SU-DHL-6 (cell line): ENCODE measurements around the gene RNGTT.

ENCODE experiments used
- H2AFZ ChIP-seq: fragments of 200-600 bp; sonication (generic); 2 replicates; pipeline ENCODE4 v1.6.1; 2014; ENCODE audit warnings: low read depth, mild to moderate bottlenecking, moderate library complexity, mixed read lengths, antibody characterized with exemption, low read length; ENCODE audit not compliant: severe bottlenecking
- H3F3A ChIP-seq: fragments of 200-600 bp; shearing (Covaris generic); 2 replicates; pipeline ENCODE4 v1.6.0; 2016; ENCODE audit warnings: antibody characterized with exemption, mild to moderate bottlenecking; ENCODE audit not compliant: insufficient read depth
- H3K27ac ChIP-seq: fragments of 200-600 bp; sonication (generic); 2 replicates; pipeline ENCODE4 v1.5.1; 2016; ENCODE audit warnings: low read depth, mild to moderate bottlenecking, low read length, moderate library complexity, mixed read lengths
- H3K27me3 ChIP-seq: fragments of 200-600 bp; sonication (generic), shearing (Covaris generic); 2 replicates; pipeline ENCODE4 v1.6.0; 2014; ENCODE audit warnings: mild to moderate bottlenecking, low read length
- H3K36me3 ChIP-seq: fragments of 200-600 bp; sonication (generic); 2 replicates; pipeline ENCODE4 v1.6.1; 2014; ENCODE audit warnings: mild to moderate bottlenecking, low read length, mixed read lengths
- H3K4me2 ChIP-seq: fragments of 300-600, 200-600 bp; shearing (Covaris generic), sonication (generic); 2 replicates; pipeline ENCODE4 v1.6.0; 2014; ENCODE audit warnings: low read length, low read depth, mild to moderate bottlenecking; ENCODE audit not compliant: poor library complexity, severe bottlenecking
- H3K4me3 ChIP-seq: fragments of 200-600 bp; sonication (generic); 2 replicates; pipeline ENCODE4 v1.5.1; 2014; ENCODE audit warnings: antibody characterized with exemption, low read length, mild to moderate bottlenecking, mixed read lengths; ENCODE audit not compliant: insufficient read depth, poor library complexity, severe bottlenecking
- H3K79me2 ChIP-seq: fragments of 200-600 bp; sonication (generic); 2 replicates; pipeline ENCODE4 v1.6.1; 2014; ENCODE audit warnings: mild to moderate bottlenecking, low read length, moderate library complexity; ENCODE audit not compliant: insufficient read depth
- H3K9ac ChIP-seq: fragments of 200-600 bp; sonication (generic); 2 replicates; pipeline ENCODE4 v1.7.0; 2014; ENCODE audit warnings: mild to moderate bottlenecking, low read length
- H3K9me2 ChIP-seq: fragments of 200-600 bp; sonication (generic); replicated peaks from 2 replicates; pipeline ENCODE4 v1.6.1; 2014; ENCODE audit warnings: low read length; ENCODE audit not compliant: insufficient read depth
- H3K9me3 ChIP-seq: fragments of 200-600 bp; sonication (generic); 2 replicates; pipeline ENCODE4 v1.6.1; 2014; ENCODE audit warnings: low read length, mixed read lengths; ENCODE audit not compliant: insufficient read depth
- H4K20me1 ChIP-seq: fragments of 200-600 bp; sonication (generic); 2 replicates; pipeline ENCODE4 v1.6.1; 2014; ENCODE audit warnings: low read depth, mild to moderate bottlenecking, antibody characterized with exemption, low read length, moderate library complexity, mixed read lengths
- EZH2phosphoT487 ChIP-seq: fragments of 200-600 bp; sonication (generic), shearing (Covaris generic); conservative IDR thresholded peaks from 2 replicates; pipeline ENCODE4 v1.6.1; 2018; ENCODE audit warnings: mild to moderate bottlenecking, antibody characterized with exemption, low read length, moderate library complexity, mixed read lengths
- TF ChIP-seq, protein P1 (sequence below): fragments of 200-600 bp; sonication (generic); IDR thresholded peaks from one replicate; pipeline ENCODE4 v1.5.1; 2017; ENCODE audit warnings: antibody characterized with exemption, mild to moderate bottlenecking, low read length, moderate library complexity; ENCODE audit not compliant: insufficient read depth, poor library complexity, severe bottlenecking

RNGTT gene

DNA sequence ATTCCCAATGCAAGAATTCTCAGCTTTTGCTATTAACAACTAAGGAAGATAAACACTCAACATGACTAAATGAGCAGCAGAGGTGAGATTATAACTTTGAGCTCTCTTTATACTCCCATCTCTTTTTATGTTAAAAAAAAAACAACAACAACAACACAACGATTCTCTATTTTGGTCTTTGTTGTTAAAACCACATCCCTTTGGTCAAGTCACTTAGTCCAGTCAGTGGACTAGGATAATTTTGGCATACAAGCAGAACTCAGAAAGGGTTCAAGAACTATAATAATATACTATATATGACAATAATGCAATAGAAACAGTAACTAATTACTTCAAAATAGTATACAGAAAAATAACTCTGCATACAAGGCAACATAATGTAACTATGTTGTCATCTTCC lies 312.4 kb downstream of the RNGTT start:
- Histone ChIP-seq H3K9me3 (no peaks in the 10 kb centered on the region), H3K4me3 (peak overlapping the region; percentile 35), H3K27me3 (no peaks in the 10 kb centered on the region), H3K27ac (peak overlapping the region; percentile 85), H4K20me1 (no peaks in the 10 kb centered on the region), H3K4me2 (peak overlapping the region; percentile 62), H3K9me2 (no peaks in the 10 kb centered on the region), H2AFZ (no peak overlapping the region), H3K9ac (peak overlapping the region; percentile 42), H3F3A (peaks cover 66% of the 10 kb centered on the region), H3K36me3 (no peaks in the 10 kb centered on the region; the same call in 1 of the 2 replicates), H3K79me2 (peaks cover 91% of the 10 kb centered on the region)
- no peak for TF ChIP-seq EZH2phosphoT487
- TF ChIP-seq, protein P1, sequence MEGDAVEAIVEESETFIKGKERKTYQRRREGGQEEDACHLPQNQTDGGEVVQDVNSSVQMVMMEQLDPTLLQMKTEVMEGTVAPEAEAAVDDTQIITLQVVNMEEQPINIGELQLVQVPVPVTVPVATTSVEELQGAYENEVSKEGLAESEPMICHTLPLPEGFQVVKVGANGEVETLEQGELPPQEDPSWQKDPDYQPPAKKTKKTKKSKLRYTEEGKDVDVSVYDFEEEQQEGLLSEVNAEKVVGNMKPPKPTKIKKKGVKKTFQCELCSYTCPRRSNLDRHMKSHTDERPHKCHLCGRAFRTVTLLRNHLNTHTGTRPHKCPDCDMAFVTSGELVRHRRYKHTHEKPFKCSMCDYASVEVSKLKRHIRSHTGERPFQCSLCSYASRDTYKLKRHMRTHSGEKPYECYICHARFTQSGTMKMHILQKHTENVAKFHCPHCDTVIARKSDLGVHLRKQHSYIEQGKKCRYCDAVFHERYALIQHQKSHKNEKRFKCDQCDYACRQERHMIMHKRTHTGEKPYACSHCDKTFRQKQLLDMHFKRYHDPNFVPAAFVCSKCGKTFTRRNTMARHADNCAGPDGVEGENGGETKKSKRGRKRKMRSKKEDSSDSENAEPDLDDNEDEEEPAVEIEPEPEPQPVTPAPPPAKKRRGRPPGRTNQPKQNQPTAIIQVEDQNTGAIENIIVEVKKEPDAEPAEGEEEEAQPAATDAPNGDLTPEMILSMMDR = no peak

GRCh38 chr6:88650029-88650619 lies 313.3 kb downstream of the RNGTT start:
- peaks cover 88% of the 10 kb centered on the region for H3K79me2 ChIP-seq
- peak overlapping the region; percentile 62 for H3K4me2 ChIP-seq
- peak overlapping the region; percentile 42 for H3K9ac ChIP-seq
- no peak for TF ChIP-seq EZH2phosphoT487
- TF ChIP-seq, protein P1 = no peak
- no peak overlapping the region for H2AFZ ChIP-seq
- no peaks in the 10 kb centered on the region for H4K20me1 ChIP-seq
- H3K9me2 ChIP-seq = no peaks in the 10 kb centered on the region
- no peaks in the 10 kb centered on the region for H3K36me3 ChIP-seq
- no peaks in the 10 kb centered on the region for H3K27me3 ChIP-seq
- H3K4me3 ChIP-seq = peak overlapping the region; percentile 13
- H3F3A ChIP-seq = peaks cover 65% of the 10 kb centered on the region
- peak overlapping the region; percentile 85 for H3K27ac ChIP-seq
- no peaks in the 10 kb centered on the region for H3K9me3 ChIP-seq

- peak overlapping the region; percentile 76 for H3K4me2 ChIP-seq
- TF ChIP-seq EZH2phosphoT487 = no peak
- TF ChIP-seq, protein P1 = no peak
Observed at GRCh38 chr6:88641178-88641903, 322.1 kb downstream of the RNGTT start.

More at GRCh38 chr6:88641178-88641903, 322.1 kb downstream of the RNGTT start:
- no peaks in the 10 kb centered on the region for H3K36me3 ChIP-seq
- no peaks in the 10 kb centered on the region for H3K9me2 ChIP-seq
- no peaks in the 10 kb centered on the region for H3K27me3 ChIP-seq
- H4K20me1 ChIP-seq = no peaks in the 10 kb centered on the region
- H3K4me3 ChIP-seq = peak overlapping the region; percentile 24
- no peaks in the 10 kb centered on the region for H3K9me3 ChIP-seq
- H2AFZ ChIP-seq = no peak overlapping the region
- H3K27ac ChIP-seq = peak overlapping the region; percentile 98
- peaks cover 68% of the 10 kb centered on the region for H3F3A ChIP-seq
- peaks cover 74% of the 10 kb centered on the region for H3K79me2 ChIP-seq
- peak overlapping the region; percentile 60 for H3K9ac ChIP-seq
